Right ventricle myocardium superior (tissue), 1 donor: ENCODE data around the gene SGMS1. TPM values are rescaled to one million over a fixed set of nuclear protein-coding genes. Genes with fewer than 3 reads are reported as not detected.

Experiments used
- ATAC-seq: fragments of 200-7000 bp; cut with Tn5 transposase; one replicate; pipeline ENCODE4 v1.9.1; 2020; ENCODE audit warnings: mild to moderate bottlenecking; ENCODE audit not compliant: poor library complexity
- DNase-seq: peaks from one replicate; pipeline ENCODE4 v3.0.0-alpha.2; 2020
- intact Hi-C: fragments of 100-400 bp; cut with DNase I; formaldehyde crosslinking; loops from one replicate; pipeline ENCODE4 v1.11.2; 2022
- total RNA-seq: library from RNA; stranded (reverse); fragmentation: NEBNext Ultra II Directional; extraction: Animal tissue kit (Norgen Biotek cat#: 25700); gene quantifications from one replicate; pipeline ENCODE4 v1.2.1, GENCODE V29; 2021
- donor health status: DM: no; HTN: yes; CAD: no; lungs with severe emphysema.

SGMS1 gene
- total RNA-seq, 1 donor from 2014 or later = 18.3 TPM

DNA sequence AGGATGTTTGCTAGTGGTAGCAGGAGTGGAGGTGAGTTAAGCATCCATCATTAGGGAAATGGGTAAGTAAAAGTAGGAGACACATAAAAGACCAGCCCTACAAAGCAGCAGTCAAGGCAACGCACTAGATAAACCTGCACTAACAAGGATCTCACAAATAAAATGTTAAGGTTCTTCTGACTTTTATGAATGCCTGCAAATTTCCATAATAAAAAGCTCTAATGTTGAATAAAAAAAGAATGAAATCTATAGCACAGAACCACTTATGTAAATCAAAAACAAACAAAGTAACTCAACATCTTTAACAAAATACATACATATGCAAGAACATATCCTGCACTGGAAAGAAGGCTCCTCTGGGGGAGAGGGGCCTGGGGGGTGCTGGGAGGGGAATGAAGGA is 4.6 kb downstream of the SGMS1 start:
- DNase-seq (no peak), ATAC-seq (no peak)
- intact Hi-C loops = no loop called here

DNA sequence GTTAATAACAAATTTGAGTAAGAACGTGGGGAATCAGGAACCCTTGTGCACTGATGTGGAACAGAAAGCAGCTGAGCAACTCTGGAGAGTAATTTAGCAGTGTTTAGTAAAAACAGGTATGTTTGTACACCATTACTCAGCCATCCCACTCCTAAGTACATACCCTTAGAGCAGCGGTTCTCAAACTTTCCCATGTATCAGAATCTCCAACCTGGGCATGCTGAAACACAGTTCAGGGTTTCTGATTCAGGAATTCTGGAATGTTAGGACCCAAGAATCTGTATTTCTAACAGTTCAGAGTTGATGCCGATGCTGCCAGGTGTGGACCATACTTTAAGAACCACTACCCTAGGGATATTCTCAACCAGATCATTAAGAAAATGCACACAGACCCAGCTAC is 5.1 kb downstream of the SGMS1 start:
- DNase-seq (no peak), ATAC-seq (no peak)
- intact Hi-C loops = no loop called here

DNA sequence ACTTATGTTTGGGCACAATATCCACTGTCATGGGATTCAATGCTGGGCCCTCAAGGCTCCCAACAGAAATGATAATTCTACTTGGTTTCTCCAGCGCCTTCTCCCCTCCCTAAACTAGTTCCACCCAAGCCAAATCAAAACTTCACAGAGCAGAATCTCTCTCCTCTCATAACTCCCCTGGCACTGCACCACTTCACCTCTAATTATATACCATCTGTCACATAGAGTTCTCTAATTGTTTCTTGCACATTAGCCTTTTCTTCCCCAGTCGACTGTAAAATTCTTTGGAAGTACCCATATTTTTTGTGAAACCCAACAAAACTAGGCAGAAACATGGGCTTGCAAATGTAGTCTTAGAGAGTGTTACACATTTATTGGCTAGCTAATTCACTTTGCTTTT is 8.1 kb downstream of the SGMS1 start:
- intact Hi-C loops = no loop called here
- DNase-seq (no peak), ATAC-seq (no peak)

DNA sequence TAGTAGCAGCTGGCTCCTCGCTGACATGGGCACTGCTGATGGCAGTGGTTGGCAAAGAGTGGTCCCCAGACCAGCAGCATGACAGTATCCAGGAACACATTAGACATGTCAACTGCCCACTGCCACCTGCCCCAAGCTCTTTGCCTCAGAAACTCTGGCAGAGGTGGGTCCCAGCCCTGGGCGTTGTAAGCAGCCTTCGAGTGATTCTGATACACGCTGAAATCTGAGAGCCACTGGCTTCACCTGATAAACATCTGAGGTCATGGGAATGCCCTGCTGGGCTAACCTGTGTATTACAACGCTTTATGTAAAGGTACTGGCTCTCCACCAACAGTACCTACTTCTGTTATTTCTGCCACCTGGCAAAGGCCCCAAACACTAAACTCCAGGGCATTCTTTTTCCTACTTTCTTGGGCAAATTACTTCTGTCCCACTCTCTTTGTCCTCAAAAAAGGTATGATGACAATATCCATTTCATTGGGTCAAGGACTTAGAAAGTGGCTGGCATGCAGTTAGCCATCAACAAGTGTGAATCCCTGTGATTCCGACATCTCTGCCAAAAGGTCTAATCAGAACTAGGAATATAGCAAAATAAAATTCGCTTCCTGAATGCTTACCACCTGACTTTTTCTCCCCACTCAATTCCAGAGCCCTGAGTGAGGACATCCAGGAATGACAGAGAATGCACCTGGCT is 9.2 kb downstream of the SGMS1 start:
- peak; percentile 31 for ATAC-seq
- intact Hi-C loops = no loop called here
- DNase-seq = no peak

DNA sequence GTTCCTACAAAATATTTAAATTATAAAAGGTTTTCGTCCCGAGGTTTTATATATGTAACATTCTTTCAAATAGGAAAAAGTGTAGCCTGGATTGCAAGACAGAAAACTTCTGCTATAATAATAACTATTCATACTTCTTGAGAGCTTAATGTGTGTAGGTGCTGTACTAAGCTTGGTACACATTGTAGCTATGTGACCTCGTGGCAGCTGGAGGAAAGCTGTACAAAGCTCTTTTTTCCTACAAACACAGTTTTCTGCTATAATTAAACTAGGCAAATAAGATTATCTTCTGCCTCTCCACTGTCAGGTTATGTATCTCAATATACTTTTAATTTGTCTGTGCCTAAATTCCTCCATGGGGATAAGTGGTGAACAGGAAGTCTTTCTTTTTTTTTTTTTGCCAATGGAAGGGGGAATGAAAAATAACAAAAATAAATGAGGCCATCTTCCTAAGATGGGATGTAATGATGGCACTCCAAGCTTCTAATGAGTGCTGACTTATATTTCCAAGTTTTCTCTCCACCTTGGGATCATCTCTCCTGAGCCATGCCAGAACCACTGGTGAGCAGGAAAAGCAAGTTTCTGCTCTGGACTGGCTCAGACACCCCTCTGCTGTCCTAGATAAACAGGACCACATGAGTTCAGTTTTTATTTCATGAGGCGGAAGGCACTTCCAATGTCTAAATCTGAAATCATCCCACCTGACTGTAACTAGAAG is 9.9 kb downstream of the SGMS1 start:
- intact Hi-C loops = no loop called here
- DNase-seq (no peak), ATAC-seq (no peak)

DNA sequence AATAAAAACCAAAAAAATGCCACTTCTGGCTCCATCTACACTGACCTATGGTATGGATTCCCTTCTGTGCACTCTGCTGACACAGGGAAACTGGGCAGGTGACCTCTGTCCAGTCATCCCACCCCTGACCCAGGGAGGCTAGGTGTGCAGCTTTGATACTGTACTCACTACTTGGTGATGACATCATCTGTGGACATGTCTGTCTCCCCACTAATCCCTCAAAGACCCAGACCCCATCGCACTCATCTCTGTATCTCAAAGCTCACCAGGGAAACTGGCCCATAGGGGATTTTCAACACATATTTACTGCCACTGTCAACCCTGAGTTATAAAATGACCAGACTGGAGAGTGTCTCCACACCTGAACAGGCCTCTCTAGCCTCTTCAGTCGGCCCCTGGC is 10.6 kb downstream of the SGMS1 start:
- DNase-seq (no peak), ATAC-seq (no peak)
- intact Hi-C loops = no loop called here

DNA sequence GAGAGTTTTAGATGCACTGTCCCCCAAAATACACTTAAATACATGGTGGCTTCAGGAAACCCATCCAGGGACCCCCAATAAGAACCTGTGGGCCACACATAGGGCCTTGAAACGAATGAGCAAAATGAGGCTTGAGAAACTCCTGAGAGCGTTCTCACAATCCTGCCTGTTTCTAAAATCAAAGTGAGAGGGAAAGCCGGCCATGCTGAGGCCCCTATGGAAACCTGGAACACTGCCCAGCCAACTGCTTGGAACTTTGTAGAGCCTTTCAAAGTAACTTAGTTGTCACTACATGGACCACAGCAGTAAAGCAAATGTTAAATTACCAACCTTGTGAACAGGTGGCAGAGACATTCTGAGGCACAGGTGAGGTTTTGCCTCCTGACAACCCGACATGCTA is 13.4 kb downstream of the SGMS1 start:
- DNase-seq = peak; percentile 57
- intact Hi-C loops = no loop called here
- peak; percentile 47 for ATAC-seq

DNA sequence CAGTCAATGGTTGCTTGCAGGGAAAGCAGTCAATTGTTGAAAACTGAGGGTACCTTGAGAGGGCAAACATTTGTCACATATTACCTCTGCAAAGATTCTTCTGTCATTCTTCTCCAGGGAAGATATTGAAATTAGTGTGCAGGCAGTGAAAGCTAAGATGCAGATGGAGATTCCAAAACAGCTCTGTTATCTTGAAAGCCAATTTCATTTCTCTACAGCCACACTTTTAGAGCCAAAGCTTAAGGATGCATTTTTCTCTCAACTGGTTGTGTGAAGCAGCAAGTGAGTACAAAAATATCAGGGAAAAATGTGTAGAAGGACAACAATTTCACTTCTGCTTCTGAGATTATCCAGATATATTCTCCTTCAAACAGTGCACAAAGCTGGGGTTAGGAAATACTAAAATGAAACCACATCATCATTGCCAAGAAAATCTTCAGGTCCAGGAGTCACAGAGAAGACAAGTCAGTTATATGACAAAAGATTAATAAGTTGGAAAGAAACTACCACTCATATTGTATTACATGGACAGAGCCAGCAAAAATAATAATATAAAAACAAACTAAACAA is 16.3 kb downstream of the SGMS1 start:
- no peak for DNase-seq
- intact Hi-C loops = no loop called here
- no peak for ATAC-seq

DNA sequence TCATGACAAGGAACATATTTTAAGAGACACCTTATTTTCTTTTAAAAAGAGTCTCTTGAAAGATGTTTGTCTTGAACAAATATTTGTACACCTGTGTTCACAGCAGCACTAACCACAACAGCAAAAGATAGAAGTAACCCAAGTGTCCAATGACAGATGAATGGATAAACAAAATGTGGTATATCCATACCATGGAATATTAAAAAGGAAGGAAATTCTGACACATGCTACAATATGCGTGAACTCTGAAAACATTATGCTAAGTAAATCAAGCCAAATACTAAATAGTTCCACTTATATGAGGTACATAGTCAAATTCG is 17.8 kb downstream of the SGMS1 start:
- ATAC-seq (no peak), DNase-seq (no peak)
- intact Hi-C loops = no loop called here

DNA sequence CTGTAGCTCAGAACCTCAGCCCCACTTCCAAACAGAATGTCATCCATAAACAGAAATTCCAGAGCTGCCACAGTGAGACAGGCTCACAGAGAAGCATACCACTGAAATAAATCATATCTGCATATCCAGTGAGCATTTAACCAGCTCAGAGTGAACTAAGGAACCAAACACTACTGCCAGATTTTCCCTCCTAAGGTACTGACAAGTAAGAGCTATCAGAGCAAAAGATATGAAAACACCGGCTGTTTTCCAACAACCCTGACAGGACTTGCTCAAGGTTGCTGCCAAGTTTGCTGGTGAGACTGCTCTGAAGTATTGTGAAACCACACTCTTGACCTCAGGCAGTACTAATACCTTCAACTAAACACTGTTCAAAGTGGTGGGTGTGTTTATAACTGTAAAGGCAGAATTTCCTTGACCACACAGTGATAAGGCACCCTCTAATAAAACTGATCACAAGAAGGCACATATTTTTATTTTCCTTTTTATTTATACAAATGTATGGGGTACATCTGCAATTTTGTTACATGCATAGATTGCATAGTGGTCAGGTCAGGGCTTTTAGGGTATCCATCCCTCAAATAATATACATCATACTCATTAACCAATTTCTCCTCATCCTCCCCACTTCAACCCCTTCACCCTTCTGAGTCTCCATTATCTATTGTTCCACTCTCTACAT is 18.3 kb downstream of the SGMS1 start:
- intact Hi-C loops = no loop called here
- DNase-seq (no peak), ATAC-seq (peak; percentile 92)

DNA sequence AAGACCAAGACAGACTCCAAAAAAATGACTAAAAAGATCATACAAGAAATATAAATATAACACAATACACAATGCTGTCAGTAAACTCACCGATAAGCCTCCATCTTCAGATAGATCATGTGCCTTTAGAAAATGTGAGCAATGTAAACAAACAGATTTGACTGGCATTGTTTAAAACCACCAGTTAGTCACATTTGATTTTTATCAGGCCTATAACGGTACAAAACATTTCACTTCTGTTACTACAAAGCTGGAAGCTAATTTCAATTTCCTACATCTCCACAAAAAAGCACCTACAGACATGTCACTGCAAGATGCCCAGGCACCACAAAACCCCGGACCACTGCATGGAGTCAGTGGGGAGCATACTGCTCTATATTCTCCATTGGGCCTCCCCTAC is 18.9 kb downstream of the SGMS1 start:
- ATAC-seq (no peak), DNase-seq (no peak)
- intact Hi-C loops = no loop called here

DNA sequence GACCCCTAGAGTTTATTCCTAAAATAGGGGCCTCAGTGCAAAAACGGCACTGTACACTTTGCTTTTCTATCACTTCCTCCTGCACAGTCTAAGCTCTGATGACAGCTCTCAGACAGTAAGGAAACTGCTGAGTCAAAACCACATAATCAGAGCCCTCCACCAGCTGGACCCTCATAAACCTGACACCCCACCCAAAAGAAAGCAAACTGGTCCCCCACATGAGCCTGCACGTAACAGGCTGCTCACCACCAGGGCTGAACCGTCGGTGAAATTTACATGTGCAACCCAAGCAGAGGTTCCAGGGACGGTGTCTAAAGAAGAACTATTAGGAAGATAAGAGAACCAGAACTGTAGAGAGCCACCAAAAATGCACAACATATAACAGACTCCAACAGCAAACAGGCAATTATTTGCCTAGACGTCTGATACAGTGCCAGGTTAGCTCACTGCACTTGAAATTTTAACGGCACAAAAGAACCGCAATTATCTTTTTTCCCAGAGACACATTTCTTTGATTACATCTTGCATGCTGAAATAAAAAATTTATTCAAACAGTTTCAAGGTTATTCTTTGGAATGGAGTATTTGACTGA is 19.6 kb downstream of the SGMS1 start:
- ATAC-seq = peak; percentile 22
- intact Hi-C loops = no loop called here
- no peak for DNase-seq

DNA sequence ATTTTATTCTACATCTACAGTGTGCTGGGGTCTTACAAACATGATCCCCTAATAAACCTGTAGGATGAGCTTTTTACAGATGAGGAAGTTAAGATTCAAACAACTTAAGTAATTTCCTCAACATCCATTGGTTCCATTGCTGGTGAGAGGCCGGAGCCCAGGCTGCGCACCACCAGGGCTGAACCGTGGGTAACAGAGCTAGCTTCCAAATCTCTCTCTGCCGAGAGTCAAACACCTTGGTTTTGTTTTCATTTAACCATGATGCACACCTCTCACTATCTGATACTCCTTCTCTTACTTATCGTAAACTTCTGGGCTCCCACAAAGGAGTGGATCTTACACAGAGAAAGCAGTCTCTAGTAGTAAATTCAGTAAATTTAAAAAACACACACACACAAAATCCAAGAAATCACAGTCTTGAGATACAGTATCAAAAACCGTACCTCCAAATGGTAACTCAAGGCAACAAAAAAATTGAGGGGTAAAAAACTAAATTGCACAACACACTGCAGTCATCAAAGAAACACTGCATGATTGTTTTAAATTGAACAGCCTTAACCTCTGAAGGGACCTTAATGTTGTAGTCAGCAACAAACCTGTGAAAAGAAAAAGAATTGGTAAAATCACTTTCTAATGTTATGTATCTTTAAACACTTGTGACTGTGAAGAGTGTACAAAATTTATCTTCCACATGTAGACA is 20.5 kb downstream of the SGMS1 start:
- ATAC-seq = no peak

DNA sequence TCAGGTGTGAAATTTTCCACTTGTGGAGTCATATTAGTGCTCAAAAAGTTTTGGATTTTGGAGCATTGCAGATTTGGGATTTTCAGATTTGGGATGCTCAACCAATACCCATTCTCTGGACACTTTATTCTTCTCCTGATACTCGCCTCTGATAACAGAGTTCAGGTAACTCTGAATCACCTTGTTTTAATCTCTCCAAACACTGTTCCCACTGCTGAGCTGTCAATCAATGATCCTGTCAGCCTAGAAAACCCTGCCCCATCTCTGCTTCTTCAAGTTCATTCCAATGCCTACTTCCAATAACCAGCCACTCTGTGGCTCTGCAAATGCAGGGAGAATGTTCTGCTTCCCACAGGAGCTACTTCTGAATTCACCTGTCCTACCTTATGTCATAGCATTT is 21.8 kb downstream of the SGMS1 start:
- ATAC-seq = no peak
- no peak for DNase-seq
- intact Hi-C loops = no loop called here

More for the DNA sequence above, 20.5 kb downstream of the SGMS1 start:
- no peak for DNase-seq
- intact Hi-C loops = no loop called here

DNA sequence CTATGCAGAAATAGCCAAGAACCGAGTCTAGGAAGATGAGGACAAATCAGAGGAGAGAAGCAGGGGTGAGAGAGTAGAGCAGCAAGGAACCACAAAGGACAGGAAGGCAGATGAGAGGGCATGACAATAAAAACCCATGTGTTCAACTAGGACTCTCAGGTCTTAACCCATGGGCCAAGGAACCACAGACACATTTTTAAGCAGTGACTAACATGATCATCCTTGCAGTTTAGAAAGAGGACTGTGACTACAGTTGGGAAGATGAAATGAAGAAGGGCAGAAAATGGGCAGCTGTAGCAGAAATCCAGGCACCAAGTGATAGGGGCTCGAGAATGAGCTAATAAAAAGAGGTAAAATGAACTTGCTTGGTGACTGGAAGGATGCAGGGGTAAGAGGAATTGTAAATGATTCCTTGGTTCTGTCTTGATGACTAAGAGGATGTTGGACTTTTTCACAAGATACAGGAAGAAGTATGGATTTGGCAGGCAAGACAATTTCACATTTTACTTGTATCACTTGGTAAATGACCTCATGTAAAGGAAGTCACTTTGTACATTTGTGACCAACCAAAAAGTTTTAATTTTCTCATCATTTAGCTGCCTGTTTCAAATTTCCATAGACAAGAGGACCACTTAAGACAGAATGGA is 22.8 kb downstream of the SGMS1 start:
- intact Hi-C loops = no loop called here
- DNase-seq (no peak), ATAC-seq (no peak)

DNA sequence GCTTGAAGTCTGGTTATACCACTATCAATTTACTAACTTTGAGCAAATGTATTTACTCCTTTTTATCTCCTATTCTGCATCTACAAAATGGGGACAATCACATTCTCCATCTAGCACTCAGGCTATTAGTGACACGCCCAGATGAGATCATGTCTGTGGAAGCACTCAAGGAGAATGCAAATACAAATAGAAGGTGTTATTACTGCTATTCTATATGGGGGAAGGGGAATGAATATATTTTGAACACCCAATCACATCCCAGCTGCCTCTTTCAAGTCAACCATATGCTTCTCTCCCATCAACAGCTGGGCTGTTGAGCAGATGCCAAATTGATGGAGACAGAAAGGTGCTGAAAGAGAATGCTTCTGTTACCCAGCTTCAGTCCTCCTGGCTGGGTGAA is 23.5 kb downstream of the SGMS1 start:
- DNase-seq (no peak), ATAC-seq (no peak)
- intact Hi-C loops = no loop called here

DNA sequence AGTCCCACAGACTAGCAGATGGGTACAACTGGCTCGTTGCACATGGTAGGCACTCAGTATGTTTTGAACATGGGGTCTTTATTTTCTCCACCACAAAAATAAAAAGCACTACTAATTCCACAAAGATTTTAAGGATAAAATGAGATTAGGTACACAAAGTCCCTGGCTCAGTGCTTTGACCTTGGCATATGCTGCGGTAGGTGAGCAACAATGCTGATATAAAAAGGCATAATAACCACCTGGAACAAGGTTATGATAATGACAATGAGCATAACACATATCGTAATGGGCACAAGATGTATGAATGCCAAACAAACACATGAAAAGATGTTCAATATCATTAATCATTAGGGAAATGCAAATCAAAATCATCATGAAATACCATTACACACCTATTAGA is 26.9 kb downstream of the SGMS1 start:
- intact Hi-C loops = no loop called here
- no peak for DNase-seq
- no peak for ATAC-seq

DNA sequence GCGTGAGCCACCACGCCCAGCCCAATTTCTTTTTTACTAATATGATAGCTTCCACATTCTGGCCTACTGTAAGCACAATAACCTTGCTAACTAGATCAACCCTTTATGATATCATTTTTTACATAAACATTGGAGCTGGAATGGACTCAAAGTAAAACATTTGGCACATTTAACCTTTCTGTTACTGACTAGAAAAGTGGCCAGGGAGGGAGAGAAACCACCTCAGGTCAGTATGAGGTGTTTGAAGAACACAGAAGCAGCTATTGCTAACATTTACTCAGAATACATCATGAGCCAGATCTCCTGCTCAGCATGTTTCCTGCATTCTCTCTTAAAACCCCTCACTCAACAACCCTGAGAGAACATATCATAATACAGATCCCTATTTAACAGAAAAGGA is 27.3 kb downstream of the SGMS1 start:
- DNase-seq = no peak
- ATAC-seq = no peak
- intact Hi-C loops = no loop called here

DNA sequence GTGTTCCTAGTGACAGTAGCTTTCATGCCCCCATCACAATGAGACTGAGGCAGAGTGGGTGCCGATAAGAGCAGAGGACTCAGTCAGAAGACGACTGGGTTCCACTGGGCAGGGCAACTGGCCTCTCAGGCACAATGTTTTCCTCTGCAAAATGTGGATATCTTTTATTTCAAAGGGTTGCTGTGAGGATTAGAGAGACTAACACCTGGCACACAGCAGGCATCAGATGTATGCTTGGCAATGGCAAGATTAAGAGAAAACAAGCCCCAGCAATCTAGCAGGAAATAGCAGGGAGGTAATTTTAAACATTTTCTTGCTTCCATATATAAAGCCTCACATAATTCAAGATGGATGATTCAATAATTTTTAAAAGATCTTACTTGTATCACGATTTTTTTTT is 28.0 kb downstream of the SGMS1 start:
- ATAC-seq (no peak), DNase-seq (no peak)
- intact Hi-C loops = no loop called here
